HepG2 (cell line): ENCODE data around the gene SLC5A5. TPM values are rescaled to one million over a fixed set of nuclear protein-coding genes. Genes with fewer than 3 reads are reported as not detected.

ENCODE experiments used
- AKAP8 ChIP-seq: sonication (generic); formaldehyde crosslinking; IDR thresholded peaks from 2 replicates; pipeline ENCODE4 v1.5.1; 2020; ENCODE audit warnings: mild to moderate bottlenecking, missing genetic modification reagents
- ARNT ChIP-seq: fragments of 450-650 bp; IDR thresholded peaks from 2 replicates; pipeline ENCODE4 v1.6.1; 2017
- HMGA1 ChIP-seq: sonication (generic); formaldehyde crosslinking; conservative IDR thresholded peaks from 2 replicates; pipeline ENCODE4 v1.4.0; 2020; ENCODE audit warnings: missing genetic modification reagents
- KAT8 ChIP-seq: IDR thresholded peaks from 2 replicates; pipeline ENCODE4 v1.6.1; 2016; ENCODE audit warnings: missing genetic modification reagents, missing compliant biosample characterization
- ZNF44 ChIP-seq: sonication (generic); formaldehyde crosslinking; IDR thresholded peaks from 2 replicates; pipeline ENCODE4 v1.5.1; 2020; ENCODE audit warnings: mild to moderate bottlenecking, missing genetic modification reagents
- ZNF678 ChIP-seq: sonication (generic); formaldehyde crosslinking; IDR thresholded peaks from 2 replicates; pipeline ENCODE4 v1.4.0; 2020; ENCODE audit warnings: mild to moderate bottlenecking, missing genetic modification reagents
- ZNF878 ChIP-seq: sonication (generic); formaldehyde crosslinking; IDR thresholded peaks from 2 replicates; pipeline ENCODE4 v1.8.1; 2023; ENCODE audit warnings: mild to moderate bottlenecking, missing genetic modification reagents, moderate library complexity
- polyA plus RNA-seq, 8 experiments: library from polyadenylated mRNA; depleted of rRNA in 3 of 8; stranded (reverse) in 7 of 8; unstranded in 1 of 8; fragments of >200 nt; fragmentation: Illumina TruSeq in 4 of 8; extraction: Trizol in 4 of 8; gene quantifications; 2 replicates each; pipeline versions ENCODE4 v1.2.1 to v1.2.3, GENCODE V29; 2011 to 2016; ENCODE audit warnings: low read depth in 4 of 8, missing spikeins in 1 of 8, mixed read lengths in 1 of 8; ENCODE audit not compliant: insufficient read depth in 1 of 8
- total RNA-seq, 5 experiments: library from RNA; depleted of rRNA; stranded (reverse); fragments of >200 nt; fragmentation: Illumina TruSeq; extraction: Trizol; gene quantifications; 2 replicates each; pipeline ENCODE4 v1.2.3, GENCODE V29; 2016; ENCODE audit warnings: low read depth in 1 of 5
- TF ChIP-seq, protein P1 (sequence below): sonication (generic); formaldehyde crosslinking; IDR thresholded peaks from 2 replicates; pipeline ENCODE4 v1.5.1; 2020; ENCODE audit warnings: missing genetic modification reagents, mild to moderate bottlenecking, borderline replicate concordance
- TF ChIP-seq, protein P2 (sequence below): IDR thresholded peaks from 2 replicates; pipeline ENCODE4 v1.6.1; 2016; ENCODE audit warnings: missing genetic modification reagents, missing compliant biosample characterization
- TF ChIP-seq, protein P3 (sequence below): sonication (generic); formaldehyde crosslinking; IDR thresholded peaks from one replicate; pipeline ENCODE4 v1.5.1; 2020; ENCODE audit warnings: mild to moderate bottlenecking, missing genetic modification reagents; ENCODE audit errors: not compliant biosample characterization

Gene SLC5A5
- total and polyA plus RNA-seq, 2 of the 13 experiments (the other 11 are each of a cell fraction or from before 2014, with no cell fraction given) = not detected

DNA sequence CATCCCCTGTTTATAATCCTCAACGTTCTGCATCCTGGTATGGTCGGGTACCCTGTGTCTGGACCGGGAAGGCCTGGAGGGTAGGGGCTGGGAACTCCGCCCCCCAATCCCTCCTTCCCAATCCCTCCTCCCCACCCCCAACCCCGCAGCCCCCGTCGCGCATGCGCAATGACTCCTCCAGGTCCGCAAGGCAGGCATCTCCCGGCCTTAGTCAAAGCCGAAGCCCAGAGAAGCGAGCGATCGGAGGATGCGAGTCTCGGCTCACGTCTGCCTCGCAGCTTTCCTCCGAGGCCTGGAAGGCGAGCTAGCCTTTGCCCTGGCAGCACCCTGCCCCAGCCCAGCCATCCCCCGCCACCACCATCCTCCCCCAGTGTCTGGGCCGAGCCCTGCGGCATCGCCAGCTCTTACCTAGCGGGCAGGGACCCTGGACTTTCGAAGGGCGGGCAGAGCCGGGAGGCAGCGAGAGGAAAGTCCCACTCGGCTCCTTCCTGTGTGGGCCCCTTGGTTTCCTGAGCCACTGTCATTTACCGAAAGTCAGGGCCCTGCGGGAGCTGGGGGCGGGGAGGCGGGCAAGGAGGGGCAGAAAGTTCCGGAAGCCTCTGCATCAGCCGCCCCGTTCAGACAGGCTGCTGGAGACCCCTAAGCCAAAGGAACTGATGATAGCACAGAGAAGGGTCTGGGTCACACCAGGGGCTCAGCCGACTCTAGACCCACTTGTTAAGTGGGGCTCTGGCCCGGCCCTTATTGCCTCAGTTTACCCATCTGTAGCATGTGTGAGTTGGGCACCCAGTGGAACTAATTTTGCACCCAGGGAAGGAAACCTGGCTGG lies 24.0 kb upstream of the SLC5A5 start, which contains the start of gene JAK3 (continued):
- TF ChIP-seq ZNF678 (CRISPR knock-in tag) (no peak), KAT8 (CRISPR knock-in tag) (peak; percentile 65), ARNT (no peak), ZNF44 (CRISPR knock-in tag) (0 out of 2 replicates have a peak, but pooled peaks have one; percentile 24), AKAP8 (CRISPR knock-in tag) (no peak), HMGA1 (no peak), ZNF878 (no peak)
- TF ChIP-seq, protein P1, sequence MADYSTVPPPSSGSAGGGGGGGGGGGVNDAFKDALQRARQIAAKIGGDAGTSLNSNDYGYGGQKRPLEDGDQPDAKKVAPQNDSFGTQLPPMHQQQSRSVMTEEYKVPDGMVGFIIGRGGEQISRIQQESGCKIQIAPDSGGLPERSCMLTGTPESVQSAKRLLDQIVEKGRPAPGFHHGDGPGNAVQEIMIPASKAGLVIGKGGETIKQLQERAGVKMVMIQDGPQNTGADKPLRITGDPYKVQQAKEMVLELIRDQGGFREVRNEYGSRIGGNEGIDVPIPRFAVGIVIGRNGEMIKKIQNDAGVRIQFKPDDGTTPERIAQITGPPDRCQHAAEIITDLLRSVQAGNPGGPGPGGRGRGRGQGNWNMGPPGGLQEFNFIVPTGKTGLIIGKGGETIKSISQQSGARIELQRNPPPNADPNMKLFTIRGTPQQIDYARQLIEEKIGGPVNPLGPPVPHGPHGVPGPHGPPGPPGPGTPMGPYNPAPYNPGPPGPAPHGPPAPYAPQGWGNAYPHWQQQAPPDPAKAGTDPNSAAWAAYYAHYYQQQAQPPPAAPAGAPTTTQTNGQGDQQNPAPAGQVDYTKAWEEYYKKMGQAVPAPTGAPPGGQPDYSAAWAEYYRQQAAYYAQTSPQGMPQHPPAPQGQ (CRISPR knock-in tag) = no peak
- TF ChIP-seq, protein P2, sequence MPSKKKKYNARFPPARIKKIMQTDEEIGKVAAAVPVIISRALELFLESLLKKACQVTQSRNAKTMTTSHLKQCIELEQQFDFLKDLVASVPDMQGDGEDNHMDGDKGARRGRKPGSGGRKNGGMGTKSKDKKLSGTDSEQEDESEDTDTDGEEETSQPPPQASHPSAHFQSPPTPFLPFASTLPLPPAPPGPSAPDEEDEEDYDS (CRISPR knock-in tag) = no peak
- TF ChIP-seq, protein P3, sequence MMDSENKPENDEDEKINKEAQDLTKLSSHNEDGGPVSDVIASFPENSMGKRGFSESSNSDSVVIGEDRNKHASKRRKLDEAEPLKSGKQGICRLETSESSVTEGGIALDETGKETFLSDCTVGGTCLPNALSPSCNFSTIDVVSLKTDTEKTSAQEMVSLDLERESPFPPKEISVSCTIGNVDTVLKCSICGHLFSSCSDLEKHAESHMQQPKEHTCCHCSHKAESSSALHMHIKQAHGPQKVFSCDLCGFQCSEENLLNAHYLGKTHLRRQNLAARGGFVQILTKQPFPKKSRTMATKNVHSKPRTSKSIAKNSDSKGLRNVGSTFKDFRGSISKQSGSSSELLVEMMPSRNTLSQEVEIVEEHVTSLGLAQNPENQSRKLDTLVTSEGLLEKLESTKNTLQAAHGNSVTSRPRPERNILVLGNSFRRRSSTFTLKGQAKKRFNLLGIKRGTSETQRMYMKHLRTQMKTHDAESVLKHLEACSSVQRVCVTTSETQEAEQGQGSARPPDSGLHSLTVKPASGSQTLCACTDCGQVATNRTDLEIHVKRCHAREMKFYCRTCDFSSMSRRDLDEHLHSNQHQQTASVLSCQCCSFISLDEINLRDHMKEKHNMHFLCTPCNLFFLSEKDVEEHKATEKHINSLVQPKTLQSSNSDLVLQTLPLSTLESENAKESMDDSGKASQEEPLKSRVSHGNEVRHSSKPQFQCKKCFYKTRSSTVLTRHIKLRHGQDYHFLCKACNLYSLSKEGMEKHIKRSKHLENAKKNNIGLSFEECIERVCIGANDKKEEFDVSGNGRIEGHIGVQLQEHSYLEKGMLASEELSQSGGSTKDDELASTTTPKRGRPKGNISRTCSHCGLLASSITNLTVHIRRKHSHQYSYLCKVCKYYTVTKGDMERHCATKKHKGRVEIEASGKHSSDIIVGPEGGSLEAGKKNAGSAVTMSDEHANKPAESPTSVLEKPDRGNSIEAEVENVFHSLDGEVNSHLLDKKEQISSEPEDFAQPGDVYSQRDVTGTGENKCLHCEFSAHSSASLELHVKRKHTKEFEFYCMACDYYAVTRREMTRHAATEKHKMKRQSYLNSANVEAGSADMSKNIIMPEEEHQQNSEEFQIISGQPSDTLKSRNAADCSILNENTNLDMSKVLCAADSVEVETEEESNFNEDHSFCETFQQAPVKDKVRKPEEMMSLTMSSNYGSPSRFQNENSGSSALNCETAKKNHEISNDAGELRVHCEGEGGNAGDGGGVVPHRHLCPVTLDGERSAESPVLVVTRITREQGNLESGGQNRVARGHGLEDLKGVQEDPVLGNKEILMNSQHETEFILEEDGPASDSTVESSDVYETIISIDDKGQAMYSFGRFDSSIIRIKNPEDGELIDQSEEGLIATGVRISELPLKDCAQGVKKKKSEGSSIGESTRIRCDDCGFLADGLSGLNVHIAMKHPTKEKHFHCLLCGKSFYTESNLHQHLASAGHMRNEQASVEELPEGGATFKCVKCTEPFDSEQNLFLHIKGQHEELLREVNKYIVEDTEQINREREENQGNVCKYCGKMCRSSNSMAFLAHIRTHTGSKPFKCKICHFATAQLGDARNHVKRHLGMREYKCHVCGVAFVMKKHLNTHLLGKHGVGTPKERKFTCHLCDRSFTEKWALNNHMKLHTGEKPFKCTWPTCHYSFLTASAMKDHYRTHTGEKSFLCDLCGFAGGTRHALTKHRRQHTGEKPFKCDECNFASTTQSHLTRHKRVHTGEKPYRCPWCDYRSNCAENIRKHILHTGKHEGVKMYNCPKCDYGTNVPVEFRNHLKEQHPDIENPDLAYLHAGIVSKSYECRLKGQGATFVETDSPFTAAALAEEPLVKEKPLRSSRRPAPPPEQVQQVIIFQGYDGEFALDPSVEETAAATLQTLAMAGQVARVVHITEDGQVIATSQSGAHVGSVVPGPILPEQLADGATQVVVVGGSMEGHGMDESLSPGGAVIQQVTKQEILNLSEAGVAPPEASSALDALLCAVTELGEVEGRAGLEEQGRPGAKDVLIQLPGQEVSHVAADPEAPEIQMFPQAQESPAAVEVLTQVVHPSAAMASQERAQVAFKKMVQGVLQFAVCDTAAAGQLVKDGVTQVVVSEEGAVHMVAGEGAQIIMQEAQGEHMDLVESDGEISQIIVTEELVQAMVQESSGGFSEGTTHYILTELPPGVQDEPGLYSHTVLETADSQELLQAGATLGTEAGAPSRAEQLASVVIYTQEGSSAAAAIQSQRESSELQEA = no peak
